ENCODE data around the gene WT1.

DNA sequence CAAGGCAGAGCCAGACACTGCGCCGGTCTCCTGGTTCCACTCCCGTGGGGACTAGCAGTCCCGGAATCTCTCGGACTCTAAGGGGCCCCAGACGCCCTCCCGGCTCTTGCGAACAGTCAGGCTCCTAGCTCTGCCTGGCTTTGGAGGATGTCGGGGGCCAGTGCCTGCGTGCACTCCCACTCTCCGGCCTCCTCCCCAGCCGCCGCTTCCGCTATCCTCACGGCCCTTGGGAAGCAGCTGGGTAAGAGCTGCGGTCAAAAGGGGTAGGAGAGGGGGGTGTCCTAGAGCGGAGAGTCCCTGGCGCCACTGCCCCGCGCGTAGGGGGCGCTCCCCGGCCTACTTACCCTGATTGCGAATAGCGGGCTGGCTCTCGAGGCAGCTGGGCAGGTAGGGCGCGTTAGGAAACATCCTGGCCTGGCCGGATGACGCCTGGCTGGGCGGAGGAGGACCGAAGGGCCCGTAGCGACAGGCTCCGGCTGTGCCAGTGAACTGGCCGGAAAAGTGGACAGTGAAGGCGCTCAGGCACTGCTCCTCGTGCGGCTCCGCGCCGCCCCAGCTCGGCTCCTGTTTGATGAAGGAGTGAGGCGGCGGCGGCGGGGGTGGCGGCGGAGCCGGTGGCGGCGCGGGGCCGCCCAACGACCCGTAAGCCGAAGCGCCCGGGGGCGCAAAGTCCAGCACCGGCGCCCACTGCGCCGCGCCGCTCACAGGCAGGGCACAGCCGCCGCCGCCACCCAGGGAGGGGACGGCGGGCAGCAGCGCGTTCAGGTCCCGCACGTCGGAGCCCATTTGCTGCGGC lies 785 bp downstream of the WT1 start:
- TF ChIP-seq EP300 (IDR thresholded peaks at IDR 0.05; ENCODE audit: borderline replicate concordance in 1 of 2, control insufficient read depth in 1 of 2, low read depth in 2 of 2, low read length in 2 of 2) (no peak), KAT2A (conservative IDR thresholded peaks at IDR 0.05; ENCODE audit: control insufficient read depth, low read depth, low read length) (no peak), CREM (IDR thresholded peaks at IDR 0.05; ENCODE audit: low read depth) (no peak), ETV6 (conservative IDR thresholded peaks at IDR 0.05 in 1 of 2, IDR thresholded peaks at IDR 0.05 in 1 of 2; ENCODE audit: borderline replicate concordance in 1 of 2, low read depth in 1 of 2) (no peak)
- TF ChIP-seq, protein P1, sequence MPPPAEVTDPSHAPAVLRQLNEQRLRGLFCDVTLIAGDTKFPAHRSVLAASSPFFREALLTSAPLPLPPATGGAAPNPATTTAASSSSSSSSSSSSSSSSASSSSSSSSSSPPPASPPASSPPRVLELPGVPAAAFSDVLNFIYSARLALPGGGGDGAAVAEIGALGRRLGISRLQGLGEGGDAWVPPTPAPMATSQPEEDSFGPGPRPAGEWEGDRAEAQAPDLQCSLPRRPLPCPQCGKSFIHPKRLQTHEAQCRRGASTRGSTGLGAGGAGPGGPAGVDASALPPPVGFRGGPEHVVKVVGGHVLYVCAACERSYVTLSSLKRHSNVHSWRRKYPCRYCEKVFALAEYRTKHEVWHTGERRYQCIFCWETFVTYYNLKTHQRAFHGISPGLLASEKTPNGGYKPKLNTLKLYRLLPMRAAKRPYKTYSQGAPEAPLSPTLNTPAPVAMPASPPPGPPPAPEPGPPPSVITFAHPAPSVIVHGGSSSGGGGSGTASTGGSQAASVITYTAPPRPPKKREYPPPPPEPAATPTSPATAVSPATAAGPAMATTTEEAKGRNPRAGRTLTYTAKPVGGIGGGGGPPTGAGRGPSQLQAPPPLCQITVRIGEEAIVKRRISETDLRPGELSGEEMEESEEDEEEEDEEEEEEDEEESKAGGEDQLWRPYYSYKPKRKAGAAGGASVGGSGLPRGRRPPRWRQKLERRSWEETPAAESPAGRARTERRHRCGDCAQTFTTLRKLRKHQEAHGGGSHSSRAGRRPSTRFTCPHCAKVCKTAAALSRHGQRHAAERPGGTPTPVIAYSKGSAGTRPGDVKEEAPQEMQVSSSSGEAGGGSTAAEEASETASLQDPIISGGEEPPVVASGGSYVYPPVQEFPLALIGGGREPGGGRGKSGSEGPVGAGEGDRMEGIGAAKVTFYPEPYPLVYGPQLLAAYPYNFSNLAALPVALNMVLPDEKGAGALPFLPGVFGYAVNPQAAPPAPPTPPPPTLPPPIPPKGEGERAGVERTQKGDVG (CRISPR knock-in tag; IDR thresholded peaks at IDR 0.05), result no peak

Data from GM12878 (cell line).